H1 (cell line): ENCODE measurements around the gene PDCD10. TPM values are rescaled to one million over a fixed set of nuclear protein-coding genes. Genes with fewer than 3 reads are reported as not detected.

Experiments
- CTCF ChIA-PET: fragments of 300-600 bp; sonication (Branson Sonifier 250); formaldehyde crosslinking; loops from one replicate; lab custom pipeline; 2021; ENCODE audit not compliant: partially characterized antibody; lab: Charles Lee
- POLR2A ChIA-PET: fragments of 300-600 bp; sonication (Branson Sonifier 250); formaldehyde crosslinking; loops from one replicate; lab custom pipeline; 2021; ENCODE audit warnings: inconsistent platforms; ENCODE audit not compliant: partially characterized antibody; lab: Charles Lee
- DNase-seq, 2 experiments: peaks; one replicate each; pipeline versions ENCODE4 v3.0.0 to v3.0.0-alpha.2; 2010 to 2022; ENCODE audit warnings: low spot score in 2 of 2, low read depth in 1 of 2, mixed read lengths in 1 of 2
- FAIRE-seq: peaks from 2 replicates; lab custom pipeline; 2011; peaks lifted over from hg19 to GRCh38; lab: Jason Lieb, UNC
- H2AFZ ChIP-seq: 2 replicates; pipeline ENCODE4 v1.8.1; 2012; ENCODE audit warnings: low read length, inconsistent platforms
- H2AK5ac ChIP-seq: 2 replicates; pipeline ENCODE4 v1.6.1; 2013; ENCODE audit warnings: low read depth, low read length
- H2BK120ac ChIP-seq: replicated peaks from 2 replicates; pipeline ENCODE3; 2013; ENCODE audit warnings: low read depth, low read length, inconsistent platforms
- H2BK12ac ChIP-seq: 2 replicates; pipeline ENCODE4 v1.6.1; 2013; ENCODE audit warnings: low read depth, low read length
- H2BK15ac ChIP-seq: 2 replicates; pipeline ENCODE4 v1.6.1; 2013; ENCODE audit warnings: low read length
- H2BK20ac ChIP-seq: 2 replicates; pipeline ENCODE4 v1.6.1; 2013; ENCODE audit warnings: low read length
- H2BK5ac ChIP-seq: 2 replicates; pipeline ENCODE4 v1.6.1; 2013; ENCODE audit warnings: low read depth, low read length
- H3K14ac ChIP-seq: 2 replicates; pipeline ENCODE4 v1.6.1; 2013; ENCODE audit warnings: inconsistent platforms; ENCODE audit not compliant: insufficient read length
- H3K18ac ChIP-seq: 2 replicates; pipeline ENCODE4 v1.6.1; 2013; ENCODE audit warnings: low read length; ENCODE audit errors: extremely low read depth
- H3K23ac ChIP-seq: 2 replicates; pipeline ENCODE4 v1.6.1; 2013; ENCODE audit warnings: inconsistent platforms; ENCODE audit not compliant: insufficient read length
- H3K23me2 ChIP-seq: 2 replicates; pipeline ENCODE4 v1.6.1; 2013; ENCODE audit warnings: low read depth, low read length
- H3K27ac ChIP-seq: 2 replicates; pipeline ENCODE4 v1.6.1; 2011; ENCODE audit warnings: low read depth, low read length, inconsistent platforms
- H3K27me3 ChIP-seq, 4 experiments: replicated peaks in 1 of 4; 1 replicate in 1 of 4; 2 replicates in 3 of 4; pipeline versions ENCODE4 v1.6.1 to v1.8.1; 2011 to 2013; ENCODE audit warnings: low read length in 3 of 4, mild to moderate bottlenecking in 3 of 4, inconsistent platforms in 2 of 4, mixed read lengths in 2 of 4, moderate library complexity in 1 of 4; ENCODE audit not compliant: control insufficient read depth in 3 of 4, insufficient read depth in 3 of 4; ENCODE audit errors: extremely low read depth in 1 of 4
- H3K36me3 ChIP-seq, 4 experiments: 2 replicates each; pipeline versions ENCODE4 v1.6.1 to v1.8.1; 2011 to 2013; ENCODE audit warnings: mild to moderate bottlenecking in 4 of 4, low read length in 3 of 4, moderate library complexity in 2 of 4, control low read depth in 1 of 4, inconsistent platforms in 1 of 4; ENCODE audit not compliant: insufficient read depth in 4 of 4, control insufficient read depth in 2 of 4
- H3K4ac ChIP-seq: replicated peaks from 2 replicates; pipeline ENCODE3; 2013; ENCODE audit warnings: low read length, low read depth, mixed read lengths, inconsistent platforms; ENCODE audit not compliant: insufficient read length
- H3K4me1 ChIP-seq, 4 experiments: replicated peaks in 1 of 4; 1 replicate in 1 of 4; 2 replicates in 3 of 4; pipeline versions ENCODE4 v1.6.1 to v1.8.1; 2011 to 2013; ENCODE audit warnings: low read length in 3 of 4, inconsistent platforms in 2 of 4, mixed read lengths in 1 of 4; ENCODE audit not compliant: insufficient read depth in 4 of 4, control insufficient read depth in 3 of 4
- H3K4me2 ChIP-seq, 2 experiments: 2 replicates each; pipeline versions ENCODE4 v1.6.1 to v1.8.1; 2011 to 2013; ENCODE audit warnings: low read depth in 2 of 2, low read length in 2 of 2, control low read depth in 1 of 2, inconsistent platforms in 1 of 2, mild to moderate bottlenecking in 1 of 2; ENCODE audit not compliant: insufficient read depth in 1 of 2
- H3K4me3 ChIP-seq, 4 experiments: fragments of 200-600, 300-600 bp in 1 of 4; sonication (generic), shearing (Covaris generic), sonication (Bioruptor Twin) in 1 of 4; 2 replicates each; pipeline versions ENCODE4 v1.5.1 to v1.8.1; 2011 to 2016; ENCODE audit warnings: low read length in 4 of 4, low read depth in 3 of 4, control low read depth in 2 of 4, inconsistent platforms in 2 of 4, mild to moderate bottlenecking in 2 of 4, mixed read lengths in 1 of 4, moderate library complexity in 1 of 4; ENCODE audit not compliant: insufficient read depth in 2 of 4; ENCODE audit errors: extremely low read depth in 1 of 4
- H3K56ac ChIP-seq: replicated peaks from 2 replicates; pipeline ENCODE3; 2013; ENCODE audit warnings: low read depth, mild to moderate bottlenecking, mixed read lengths, low read length, inconsistent platforms; ENCODE audit not compliant: insufficient read length
- H3K79me1 ChIP-seq: 2 replicates; pipeline ENCODE4 v1.6.1; 2013; ENCODE audit warnings: low read depth, low read length, control low read depth
- H3K79me2 ChIP-seq, 2 experiments: 2 replicates each; pipeline versions ENCODE4 v1.6.1 to v1.8.1; 2012 to 2013; ENCODE audit warnings: low read length in 2 of 2, mild to moderate bottlenecking in 2 of 2, inconsistent platforms in 1 of 2; ENCODE audit not compliant: insufficient read depth in 2 of 2, control insufficient read depth in 1 of 2
- H3K9ac ChIP-seq, 4 experiments: replicated peaks in 1 of 4; 1 replicate in 1 of 4; 2 replicates in 3 of 4; pipeline versions ENCODE4 v1.6.1 to v1.8.1; 2011 to 2013; ENCODE audit warnings: low read depth in 3 of 4, low read length in 3 of 4, control low read depth in 2 of 4, mild to moderate bottlenecking in 2 of 4, moderate library complexity in 2 of 4, inconsistent platforms in 1 of 4; ENCODE audit errors: extremely low read depth in 1 of 4
- H3K9me3 ChIP-seq, 2 experiments: 2 replicates each; pipeline versions ENCODE4 v1.6.1 to v1.8.1; 2012 to 2013; ENCODE audit warnings: mild to moderate bottlenecking in 2 of 2, moderate library complexity in 2 of 2, control low read depth in 1 of 2, inconsistent platforms in 1 of 2, low read depth in 1 of 2, low read length in 1 of 2, mixed read lengths in 1 of 2; ENCODE audit not compliant: insufficient read depth in 2 of 2
- H4K20me1 ChIP-seq, 2 experiments: replicated peaks in 1 of 2; 2 replicates each; pipeline versions ENCODE3 to v1.8.1; 2011 to 2013; ENCODE audit warnings: inconsistent platforms in 2 of 2, low read length in 2 of 2, mild to moderate bottlenecking in 1 of 2; ENCODE audit not compliant: insufficient read depth in 2 of 2, control insufficient read depth in 1 of 2
- H4K5ac ChIP-seq: 2 replicates; pipeline ENCODE4 v1.6.1; 2013; ENCODE audit warnings: low read length, low read depth, mixed read lengths, inconsistent platforms; ENCODE audit not compliant: insufficient read length
- H4K8ac ChIP-seq: 2 replicates; pipeline ENCODE4 v1.8.0; 2013; ENCODE audit warnings: mild to moderate bottlenecking, moderate library complexity, low read length, inconsistent platforms; ENCODE audit not compliant: insufficient read depth; ENCODE audit errors: extremely low read depth
- H4K91ac ChIP-seq: replicated peaks from 2 replicates; pipeline ENCODE3; 2013; ENCODE audit warnings: low read length, mixed read lengths, inconsistent platforms; ENCODE audit not compliant: insufficient read length
- PHF8 ChIP-seq: fragments of 200-600 bp; sonication (generic); conservative IDR thresholded peaks from 2 replicates; pipeline ENCODE4 v1.7.1; 2012; ENCODE audit warnings: low read depth, mild to moderate bottlenecking, inconsistent platforms, low read length, moderate library complexity
- whole genome bisulfite sequencing, 2 experiments: shearing (Covaris generic) in 1 of 2; methylation state at CpG; one replicate each; pipeline versions ENCODE4 v1.1.6 to v1.1.7; 2013 to 2015; ENCODE audit warnings: low lambda C conversion rate in 2 of 2, mixed read lengths in 2 of 2, inconsistent platforms in 1 of 2, low coverage in 1 of 2, missing lambda C conversion rate in 1 of 2; ENCODE audit not compliant: insufficient replicate concordance in 2 of 2, insufficient coverage in 1 of 2, insufficient read length in 1 of 2; ENCODE audit errors: extremely low coverage in 1 of 2, missing lambda C conversion rate in 1 of 2; 5-methylcytosine and 5-hydroxymethylcytosine counted together
- polyA plus RNA-seq, 7 experiments: library from polyadenylated mRNA; depleted of rRNA in 3 of 7; stranded (reverse) in 5 of 7; unstranded in 2 of 7; fragments of >200 nt in 5 of 7; fragments of 200-250 nt in 2 of 7; gene quantifications; 1 replicate in 5 of 7; 2 replicates in 1 of 7; 4 replicates in 1 of 7; pipeline versions ENCODE4 v1.2.1 to v1.2.3, GENCODE V29; 2011 to 2013; ENCODE audit warnings: missing spikeins in 2 of 7, mixed read lengths in 2 of 7
- total RNA-seq: library from RNA; stranded (reverse); fragmentation: NEBNext Ultra II Directional; extraction: Animal tissue kit (Norgen Biotek cat#: 25700); gene quantifications from 2 replicates; pipeline ENCODE4 v1.2.1, GENCODE V29; 2021

The PDCD10 gene
- total and polyA plus RNA-seq, 2 of the 8 experiments (the other 6 are each of a cell fraction or from before 2014, with no cell fraction given) = 52.0 to 76.6 TPM

DNA sequence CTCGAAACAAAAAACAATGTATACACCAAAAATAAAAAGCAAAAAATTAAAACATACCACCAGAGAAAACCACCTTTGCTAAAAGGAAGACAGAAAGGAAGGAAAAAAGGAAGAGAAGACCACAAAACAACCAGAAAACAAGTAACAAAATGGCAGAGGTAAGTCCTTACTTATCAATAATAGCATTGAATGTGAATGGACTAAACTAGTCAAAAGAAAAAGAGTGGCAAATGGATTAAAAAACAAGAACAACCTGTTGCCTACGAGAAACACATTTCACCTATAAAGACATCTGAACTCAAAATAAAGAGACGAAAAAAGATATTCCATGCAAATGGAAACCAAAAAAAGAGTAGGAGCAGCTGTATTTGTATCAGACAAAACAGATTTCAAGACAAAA is 22.2 kb downstream of the PDCD10 start:
- Histone ChIP-seq H3K4ac (no peak overlapping the region), H3K27me3 (no peaks in the 10 kb centered on the region), H3K14ac (no peak overlapping the region), H2AFZ (no peak overlapping the region), H3K9ac (no peak overlapping the region), H3K56ac (no peak overlapping the region), H3K9me3 (no peaks in the 10 kb centered on the region), H3K4me2 (no peak overlapping the region), H3K4me1 (no peaks in the 10 kb centered on the region), H3K79me2 (peaks cover 0 to 94% of the 10 kb centered on the region in 2 experiments; a peak in 2 of 4 replicates), H3K4me3 (no peak overlapping the region), H3K23me2 (no peaks in the 10 kb centered on the region), H4K5ac (no peak overlapping the region), H4K8ac (no peak overlapping the region), H4K20me1 (no peaks in the 10 kb centered on the region), H3K79me1 (peaks cover 2% of the 10 kb centered on the region), H2BK12ac (no peak overlapping the region), H2BK5ac (no peak overlapping the region), H2BK20ac (no peak overlapping the region), H2AK5ac (no peak overlapping the region), H2BK15ac (no peak overlapping the region), H3K18ac (no peak overlapping the region), H3K23ac (no peak overlapping the region), H3K27ac (no peak overlapping the region), H3K36me3 (peaks cover 2 to 25% (median 9%) of the 10 kb centered on the region in 4 experiments), H2BK120ac (no peak overlapping the region), H4K91ac (no peak overlapping the region)
- 92% methylated on average over 3 of the region's 3 CpGs; no CpG with 5 or more reads in 1 of the 2 experiments for WGBS, 2 experiments
- ChIA-PET CTCF (interaction anchor here (1.2 to 1.4 kb wide), 2 partner anchors 8 to 304 kb away, joined by 3 to 4 read pairs; no protein-coding TSS in a partner anchor), POLR2A (no interaction called here)
- no peak for TF ChIP-seq PHF8
- FAIRE-seq (no peak), DNase-seq (no peak)
